ENCODE results near the gene PDE1A. TPM values are rescaled to one million over a fixed set of nuclear protein-coding genes. Genes with fewer than 3 reads are reported as not detected.

The PDE1A gene
- total RNA-seq, 1 donor from 2014 or later, result 0.08 TPM

- TF ChIP-seq CTCF (IDR thresholded peaks at IDR 0.05; ENCODE audit: insufficient read depth, low read length, poor library complexity, severe bottlenecking), result no peak
Measured at GRCh38 chr2:182164686-182165085, 262.1 kb downstream of the PDE1A start.

GRCh38 chr2:182163878-182164277 is 263.0 kb downstream of the PDE1A start:
- no peak overlapping the region for H3K4me3 ChIP-seq (ENCODE audit: low read depth, low read length)
- no peaks in the 10 kb centered on the region for H3K36me3 ChIP-seq (ENCODE audit: control insufficient read depth, insufficient read depth, low read length)
- no peak for DNase-seq (ENCODE audit: low read depth)
- no peak for TF ChIP-seq CTCF (IDR thresholded peaks at IDR 0.05; ENCODE audit: insufficient read depth, low read length, poor library complexity, severe bottlenecking)
- H3K27me3 ChIP-seq (ENCODE audit: control insufficient read depth, insufficient read depth, low read length), result no peaks in the 10 kb centered on the region

More at GRCh38 chr2:182164686-182165085, 262.1 kb downstream of the PDE1A start:
- no peak for DNase-seq (ENCODE audit: low read depth)
- no peaks in the 10 kb centered on the region for H3K27me3 ChIP-seq (ENCODE audit: control insufficient read depth, insufficient read depth, low read length)
- no peaks in the 10 kb centered on the region for H3K36me3 ChIP-seq (ENCODE audit: control insufficient read depth, insufficient read depth, low read length)
- H3K4me3 ChIP-seq (ENCODE audit: low read depth, low read length), result no peak overlapping the region

GRCh38 chr2:182148344-182148743 is 278.5 kb downstream of the PDE1A start:
- no peak for TF ChIP-seq CTCF (IDR thresholded peaks at IDR 0.05; ENCODE audit: insufficient read depth, low read length, poor library complexity, severe bottlenecking)
- Histone ChIP-seq H3K4me3 (ENCODE audit: low read depth, low read length) (no peak overlapping the region), H3K36me3 (ENCODE audit: control insufficient read depth, insufficient read depth, low read length) (no peaks in the 10 kb centered on the region), H3K27me3 (ENCODE audit: control insufficient read depth, insufficient read depth, low read length) (no peaks in the 10 kb centered on the region)
- DNase-seq (ENCODE audit: low read depth), result no peak

GRCh38 chr2:182144776-182145165 is 282.1 kb downstream of the PDE1A start:
- DNase-seq (ENCODE audit: low read depth), result no peak
- no peak for TF ChIP-seq CTCF (IDR thresholded peaks at IDR 0.05; ENCODE audit: insufficient read depth, low read length, poor library complexity, severe bottlenecking)
- Histone ChIP-seq H3K27me3 (ENCODE audit: control insufficient read depth, insufficient read depth, low read length) (no peaks in the 10 kb centered on the region), H3K36me3 (ENCODE audit: control insufficient read depth, insufficient read depth, low read length) (no peaks in the 10 kb centered on the region), H3K4me3 (ENCODE audit: low read depth, low read length) (no peak overlapping the region)

GRCh38 chr2:182144041-182144775 is 282.6 kb downstream of the PDE1A start:
- Histone ChIP-seq H3K27me3 (ENCODE audit: control insufficient read depth, insufficient read depth, low read length) (no peaks in the 10 kb centered on the region), H3K4me3 (ENCODE audit: low read depth, low read length) (no peak overlapping the region), H3K36me3 (ENCODE audit: control insufficient read depth, insufficient read depth, low read length) (no peaks in the 10 kb centered on the region)
- no peak for TF ChIP-seq CTCF (IDR thresholded peaks at IDR 0.05; ENCODE audit: insufficient read depth, low read length, poor library complexity, severe bottlenecking)
- no peak for DNase-seq (ENCODE audit: low read depth)

- H3K36me3 ChIP-seq (ENCODE audit: control insufficient read depth, insufficient read depth, low read length), result no peaks in the 10 kb centered on the region
- TF ChIP-seq CTCF (IDR thresholded peaks at IDR 0.05; ENCODE audit: insufficient read depth, low read length, poor library complexity, severe bottlenecking), result no peak
- H3K27me3 ChIP-seq (ENCODE audit: control insufficient read depth, insufficient read depth, low read length), result no peaks in the 10 kb centered on the region
- DNase-seq (ENCODE audit: low read depth), result no peak
- H3K4me3 ChIP-seq (ENCODE audit: low read depth, low read length), result no peak overlapping the region
Measured at GRCh38 chr2:182142062-182142461, 284.8 kb downstream of the PDE1A start.
